Uterus (tissue), 4 donors: ENCODE measurements around the gene GRPEL2. TPM values are rescaled to one million over a fixed set of nuclear protein-coding genes. Genes with fewer than 3 reads are reported as not detected.

Source experiments
- DNase-seq, 2 donors: peaks; one replicate each; pipeline ENCODE4 v3.0.0-alpha.2; 2019 to 2020
- H3K27ac ChIP-seq, 2 donors: fragments of 200-600 bp; sonication (generic); 1 replicate in 1 of 2; 2 replicates in 1 of 2; pipeline ENCODE4 v1.5.1; 2016 to 2018
- H3K27me3 ChIP-seq, 2 donors: fragments of 200-600 bp; sonication (generic); one replicate each; pipeline ENCODE4 v1.5.1; 2018 to 2019; ENCODE audit warnings: control low read depth in 1 of 2
- H3K36me3 ChIP-seq, 2 donors: fragments of 200-600 bp; sonication (generic); one replicate each; pipeline ENCODE4 v1.5.1; 2019; ENCODE audit warnings: control low read depth in 1 of 2
- H3K4me1 ChIP-seq, 2 donors: fragments of 200-600 bp; sonication (generic); one replicate each; pipeline ENCODE4 v1.5.1; 2018 to 2019; ENCODE audit warnings: control low read depth in 1 of 2
- H3K4me3 ChIP-seq, 2 donors: fragments of 200-600 bp; sonication (generic); 1 replicate in 1 of 2; 2 replicates in 1 of 2; pipeline ENCODE4 v1.5.1; 2018 to 2019; ENCODE audit warnings: mild to moderate bottlenecking in 1 of 2
- H3K9me3 ChIP-seq, 2 donors: fragments of 200-600 bp; sonication (generic); one replicate each; pipeline ENCODE4 v1.5.1; 2019; ENCODE audit warnings: control low read depth in 1 of 2
- CTCF ChIP-seq, 4 experiments: fragments of 200-600 bp in 2 of 4; fragments of 450-650 bp in 2 of 4; sonication (generic) in 2 of 4; IDR thresholded peaks; one replicate each; pipeline ENCODE4 v1.5.1; 2016 to 2019; ENCODE audit warnings: antibody characterized with exemption in 4 of 4, mild to moderate bottlenecking in 2 of 4, moderate library complexity in 1 of 4
- POLR2A ChIP-seq, 2 donors: fragments of 450-650 bp; IDR thresholded peaks; one replicate each; pipeline ENCODE4 v1.6.1; 2016; ENCODE audit warnings: antibody characterized with exemption in 2 of 2, mild to moderate bottlenecking in 1 of 2, moderate library complexity in 1 of 2
- intact Hi-C: fragments of 100-400 bp; cut with DNase I; formaldehyde crosslinking; loops from one replicate; pipeline ENCODE4 v1.15.1; 2023; ENCODE audit warnings: low total_unique reads
- total RNA-seq, 4 donors: library from RNA; depleted of rRNA in 3 of 4; stranded (reverse); fragments of >200 nt in 3 of 4; gene quantifications; one replicate each; pipeline versions ENCODE4 v1.1.0 to v1.2.4, GENCODE V29; 2014 to 2023
- donor health status: DM: yes; HTN: yes; CAD: no.

The GRPEL2 gene
- total RNA-seq, 4 donors from 2014 or later: 13.5 to 27.0 (median 22.6) TPM

GRCh38 chr5:149379177-149379761 is 34.0 kb downstream of the GRPEL2 start, which contains the start of gene IL17B:
IL17B (minus strand) TSS chr5:149379292; CDS start chr5:149379225, 67 bp downstream.
- H3K27ac ChIP-seq: peak within 1 kb of the TSS; percentile 93 to 95
- intact Hi-C loops: no loop called here
- no peak for DNase-seq

DNA sequence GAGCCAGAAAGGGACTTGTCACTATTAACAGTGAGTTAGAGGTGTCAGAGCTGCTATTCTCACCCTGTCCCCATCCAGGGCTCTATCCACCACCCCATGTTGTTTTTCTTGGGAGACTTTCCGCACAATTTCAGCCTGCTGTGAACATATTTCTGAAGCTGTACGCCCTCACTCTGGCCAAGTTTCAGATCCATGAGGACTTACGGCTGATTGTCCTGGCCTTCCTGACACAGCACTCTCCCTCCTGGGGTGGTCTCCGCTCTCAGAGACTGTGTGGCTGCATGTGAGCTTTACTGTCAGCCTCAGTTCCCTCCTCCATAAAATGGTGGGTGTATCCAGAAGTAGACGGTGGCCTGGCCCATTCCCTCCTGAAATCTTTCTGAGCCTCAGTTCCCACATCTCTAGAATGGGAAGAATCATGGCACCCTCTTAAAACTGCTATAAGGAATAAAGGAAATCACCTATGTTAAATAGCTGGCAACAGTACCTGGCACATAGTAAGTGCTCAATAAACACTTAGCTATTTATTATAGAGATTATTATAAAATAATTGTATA is 34.6 kb downstream of the GRPEL2 start:
- H3K4me1 ChIP-seq: peaks cover 7 to 9% of the 10 kb centered on the region in 2 donors
- no peak for DNase-seq
- H3K36me3 ChIP-seq: no peaks in the 10 kb centered on the region
- TF ChIP-seq CTCF (IDR thresholded peaks at IDR 0.05) (no peak), POLR2A (IDR thresholded peaks at IDR 0.05) (no peak)
- H3K27ac ChIP-seq: peak overlapping the region; percentile 93 to 95
- intact Hi-C loops: loop anchor here (5.0 kb wide), 2 partner anchors 37 to 52 kb away; no protein-coding TSS in a partner anchor
- H3K27me3 ChIP-seq: no peaks in the 10 kb centered on the region
- no peaks in the 10 kb centered on the region for H3K9me3 ChIP-seq
- H3K4me3 ChIP-seq: no peak overlapping the region

More at GRCh38 chr5:149379177-149379761, 34.0 kb downstream of the GRPEL2 start, which contains the start of gene IL17B:
- Histone ChIP-seq H3K9me3 (no peaks in the 10 kb centered on the region), H3K4me1 (peaks cover 7 to 9% of the 10 kb centered on the region in 2 donors), H3K4me3 (no peak within 1 kb of the TSS), H3K27me3 (no peaks in the 10 kb centered on the region), H3K36me3 (no peaks in the 10 kb centered on the region)
- TF ChIP-seq CTCF (IDR thresholded peaks at IDR 0.05) (no peak), POLR2A (IDR thresholded peaks at IDR 0.05) (no peak)

- TF ChIP-seq POLR2A (IDR thresholded peaks at IDR 0.05) (peak; percentile 38 to 51), CTCF (IDR thresholded peaks at IDR 0.05) (no peak)
- Histone ChIP-seq H3K9me3 (no peaks in the 10 kb centered on the region), H3K4me3 (no peak overlapping the region), H3K36me3 (no peaks in the 10 kb centered on the region), H3K27me3 (no peaks in the 10 kb centered on the region), H3K27ac (peak overlapping the region; percentile 93 to 95), H3K4me1 (peaks cover 7 to 14% of the 10 kb centered on the region in 2 donors)
- intact Hi-C loops: loop anchor here (5.0 kb wide), 2 partner anchors 37 to 52 kb away; no protein-coding TSS in a partner anchor
- peak; percentile 82 to 90 for DNase-seq
Measured at GRCh38 chr5:149380466-149381121, 35.3 kb downstream of the GRPEL2 start.

DNA sequence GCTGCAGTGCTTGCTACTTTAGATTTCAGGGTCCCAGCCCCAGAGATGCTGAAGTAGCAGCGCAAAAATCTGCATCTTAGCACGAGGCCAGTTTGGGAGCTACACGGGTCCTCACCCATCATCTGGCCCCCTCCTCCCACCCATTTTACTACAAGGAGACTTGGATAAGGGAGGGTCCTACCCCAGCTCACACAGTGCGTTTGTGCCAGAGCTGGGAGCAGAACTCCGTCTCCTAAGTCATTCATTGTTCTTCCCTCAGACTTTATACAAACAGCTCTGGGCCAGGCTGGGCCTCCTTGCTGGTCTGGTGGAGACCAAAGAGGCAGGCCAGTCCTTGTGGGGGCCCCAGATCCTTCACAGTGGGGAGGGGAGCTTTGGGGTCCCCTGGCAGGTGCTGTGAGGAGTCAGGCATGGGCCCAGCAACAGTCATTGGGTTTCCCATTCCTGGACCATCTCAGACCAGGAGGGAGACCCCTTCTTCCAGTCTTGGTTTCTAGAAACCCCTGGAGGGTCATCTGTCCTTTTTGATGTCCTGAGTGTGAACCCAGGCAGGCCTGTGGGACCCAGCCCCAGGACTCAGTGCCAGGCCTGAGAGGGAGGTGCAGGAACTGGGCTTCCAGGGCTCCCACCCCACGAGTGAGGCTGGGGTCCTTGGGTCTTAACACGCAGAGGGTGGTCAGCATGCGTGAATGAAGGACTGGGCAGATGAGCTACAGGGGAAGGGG is 36.1 kb downstream of the GRPEL2 start:
- H3K4me3 ChIP-seq: peak overlapping the region; percentile 9 to 22
- no peaks in the 10 kb centered on the region for H3K36me3 ChIP-seq
- no peaks in the 10 kb centered on the region for H3K9me3 ChIP-seq
- H3K27me3 ChIP-seq: no peaks in the 10 kb centered on the region
- peak in 1 of 2 donors; percentile 45 for DNase-seq
- no peak for TF ChIP-seq POLR2A (IDR thresholded peaks at IDR 0.05)
- no peak for TF ChIP-seq CTCF (IDR thresholded peaks at IDR 0.05)
- peaks cover 7 to 22% of the 10 kb centered on the region in 2 donors for H3K4me1 ChIP-seq
- peak overlapping the region; percentile 93 to 95 for H3K27ac ChIP-seq
- intact Hi-C loops: loop anchor here (5.0 kb wide), 2 partner anchors 36 to 51 kb away; no protein-coding TSS in a partner anchor
